ENCODE data around the gene HTR4. TPM values are rescaled to one million over a fixed set of nuclear protein-coding genes. Genes with fewer than 3 reads are reported as not detected.

Gene HTR4
- polyA plus RNA-seq, 1 donor (not counting 4 experiments of a cell fraction or from before 2014, with no cell fraction given): not detected

GRCh38 chr5:148539851-148540250 lies 114.5 kb downstream of the HTR4 start:
- no peak overlapping the region for H3K4me2 ChIP-seq (ENCODE audit: control insufficient read depth, extremely low read depth, insufficient read depth, low read depth, low read length)
- no peaks in the 10 kb centered on the region for H3K27me3 ChIP-seq (ENCODE audit: control insufficient read depth, extremely low read depth, insufficient read depth, low read length)
- H3K4me3 ChIP-seq (ENCODE audit: control insufficient read depth in 2 of 3, extremely low read depth in 1 of 3, insufficient read depth in 2 of 3, low read depth in 1 of 3, low read length in 3 of 3): no peak overlapping the region
- DNase-seq (ENCODE audit: low read depth, low spot score) (no peak), FAIRE-seq (no peak)
- no peak overlapping the region for H3K9ac ChIP-seq (ENCODE audit: control insufficient read depth, extremely low read depth, insufficient read depth, low read length)
- H3K9me1 ChIP-seq (ENCODE audit: control insufficient read depth, extremely low read depth, insufficient read depth, low read length): no peaks in the 10 kb centered on the region
- no peak overlapping the region for H2AFZ ChIP-seq (ENCODE audit: control insufficient read depth, low read length)
- no peaks in the 10 kb centered on the region for H4K20me1 ChIP-seq (ENCODE audit: control insufficient read depth, extremely low read depth, insufficient read depth, low read length)
- no peaks in the 10 kb centered on the region for H3K79me2 ChIP-seq (ENCODE audit: control insufficient read depth, insufficient read depth, low read length)
- no peaks in the 10 kb centered on the region for H3K4me1 ChIP-seq (ENCODE audit: control insufficient read depth, extremely low read depth, insufficient read depth, low read length)
- dilution Hi-C loops (cut with MboI; ENCODE audit: extremely low pct_ligation_motif_present, low sequenced_read_pairs): no loop called here
- H3K27ac ChIP-seq (ENCODE audit: control insufficient read depth, insufficient read depth, low read length): no peak overlapping the region
- TF ChIP-seq CTCF (optimal IDR thresholded peaks at IDR 0.05 in 1 of 3, IDR thresholded peaks at IDR 0.05 in 1 of 3, conservative IDR thresholded peaks at IDR 0.05 in 1 of 3; ENCODE audit: extremely low read depth in 1 of 3, insufficient read depth in 2 of 3, low read length in 3 of 3): no peak
- TF ChIP-seq EZH2 (IDR thresholded peaks at IDR 0.05; ENCODE audit: low read length): no peak
- H3K36me3 ChIP-seq (ENCODE audit: control insufficient read depth in 2 of 2, extremely low read depth in 1 of 2, insufficient read depth in 2 of 2, low read length in 2 of 2): no peaks in the 10 kb centered on the region
- H3K9me3 ChIP-seq (ENCODE audit: control insufficient read depth, low read depth, low read length): no peaks in the 10 kb centered on the region

GRCh38 chr5:148535190-148535589 lies 119.1 kb downstream of the HTR4 start:
- no peak overlapping the region for H3K27ac ChIP-seq (ENCODE audit: control insufficient read depth, insufficient read depth, low read length)
- TF ChIP-seq CTCF (optimal IDR thresholded peaks at IDR 0.05 in 1 of 3, IDR thresholded peaks at IDR 0.05 in 1 of 3, conservative IDR thresholded peaks at IDR 0.05 in 1 of 3; ENCODE audit: extremely low read depth in 1 of 3, insufficient read depth in 2 of 3, low read length in 3 of 3) (no peak), EZH2 (IDR thresholded peaks at IDR 0.05; ENCODE audit: low read length) (no peak)
- dilution Hi-C loops (cut with MboI; ENCODE audit: extremely low pct_ligation_motif_present, low sequenced_read_pairs): no loop called here
- FAIRE-seq (no peak), DNase-seq (ENCODE audit: low read depth, low spot score) (no peak)
- no peak overlapping the region for H3K4me2 ChIP-seq (ENCODE audit: control insufficient read depth, extremely low read depth, insufficient read depth, low read depth, low read length)
- no peaks in the 10 kb centered on the region for H3K9me1 ChIP-seq (ENCODE audit: control insufficient read depth, extremely low read depth, insufficient read depth, low read length)
- H3K36me3 ChIP-seq (ENCODE audit: control insufficient read depth in 2 of 2, extremely low read depth in 1 of 2, insufficient read depth in 2 of 2, low read length in 2 of 2): no peaks in the 10 kb centered on the region
- H3K4me3 ChIP-seq (ENCODE audit: control insufficient read depth in 2 of 3, extremely low read depth in 1 of 3, insufficient read depth in 2 of 3, low read depth in 1 of 3, low read length in 3 of 3): no peak overlapping the region
- no peaks in the 10 kb centered on the region for H3K79me2 ChIP-seq (ENCODE audit: control insufficient read depth, insufficient read depth, low read length)
- H4K20me1 ChIP-seq (ENCODE audit: control insufficient read depth, extremely low read depth, insufficient read depth, low read length): no peaks in the 10 kb centered on the region
- no peak overlapping the region for H3K9ac ChIP-seq (ENCODE audit: control insufficient read depth, extremely low read depth, insufficient read depth, low read length)
- no peaks in the 10 kb centered on the region for H3K4me1 ChIP-seq (ENCODE audit: control insufficient read depth, extremely low read depth, insufficient read depth, low read length)
- no peak overlapping the region for H2AFZ ChIP-seq (ENCODE audit: control insufficient read depth, low read length)
- no peaks in the 10 kb centered on the region for H3K9me3 ChIP-seq (ENCODE audit: control insufficient read depth, low read depth, low read length)
- H3K27me3 ChIP-seq (ENCODE audit: control insufficient read depth, extremely low read depth, insufficient read depth, low read length): no peaks in the 10 kb centered on the region

Measured in keratinocyte (primary cell).